ENCODE measurements around the gene HNRNPAB.
"Not testable (repeated sequence)": the region's sequence is repeated elsewhere in the genome, so short reads cannot be mapped to it uniquely, and the experiment has no call there.

The HNRNPAB gene

DNA sequence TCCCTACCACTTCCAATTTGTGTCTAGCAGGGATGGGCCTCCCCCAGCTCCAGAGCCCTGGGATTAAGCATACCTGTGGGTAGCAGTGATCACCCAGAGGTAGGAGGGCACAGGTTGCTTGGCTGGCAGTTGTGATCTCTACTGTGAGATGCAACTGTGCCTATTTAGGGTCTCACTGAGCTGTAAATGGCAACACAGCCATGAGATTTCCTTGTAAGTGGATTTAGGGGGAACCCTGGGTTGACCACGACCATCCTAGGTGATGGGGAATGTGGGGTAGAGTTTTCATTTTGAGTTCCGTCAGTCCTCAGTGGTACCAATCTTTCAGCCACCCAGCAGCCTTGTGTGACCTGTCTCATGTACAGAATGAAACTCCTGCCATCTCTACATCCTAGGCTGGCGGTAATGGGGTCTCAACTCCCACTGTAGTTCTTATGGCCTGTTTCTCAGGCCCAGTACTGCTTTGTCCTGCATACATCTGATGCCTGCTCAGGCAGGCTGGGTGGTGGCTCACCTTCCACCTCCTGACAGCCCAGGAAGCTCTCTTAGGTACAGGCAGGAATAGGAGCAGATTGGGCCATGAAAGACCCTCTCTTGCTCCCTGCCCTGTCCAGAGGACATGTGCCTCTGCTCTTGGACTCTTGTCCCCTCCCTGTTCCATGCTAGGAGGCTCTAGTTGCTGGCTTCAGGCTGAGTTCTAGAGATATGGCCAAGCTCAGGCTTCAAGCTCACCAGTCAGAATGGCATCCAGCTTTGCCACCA, 8.1 kb downstream of the HNRNPAB start:
- no peak for DNase-seq (ENCODE audit: low read depth)

DNA sequence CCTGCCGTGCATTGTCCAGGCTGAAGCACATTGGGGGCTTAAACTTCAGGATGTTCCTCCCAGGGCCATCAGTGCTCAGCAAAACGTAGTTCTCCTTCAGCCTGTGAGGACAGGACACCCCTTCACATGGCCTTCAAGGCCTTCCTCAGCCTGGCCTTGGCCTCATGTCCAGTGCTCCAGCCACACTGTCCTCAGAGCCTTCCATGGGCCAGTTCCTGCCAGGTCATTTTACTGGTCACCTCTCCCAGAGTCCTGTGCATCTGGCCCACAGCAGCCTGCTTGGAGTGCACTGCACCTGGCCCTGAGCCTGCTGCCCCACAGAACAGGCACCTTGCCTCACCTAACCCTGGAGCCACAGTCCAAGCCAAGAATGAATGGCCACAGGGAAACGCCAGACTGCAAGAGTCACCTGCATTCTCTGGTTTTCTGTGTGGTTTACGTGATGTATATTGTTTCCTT, 8.7 kb downstream of the HNRNPAB start:
- no peak for DNase-seq (ENCODE audit: low read depth)

DNA sequence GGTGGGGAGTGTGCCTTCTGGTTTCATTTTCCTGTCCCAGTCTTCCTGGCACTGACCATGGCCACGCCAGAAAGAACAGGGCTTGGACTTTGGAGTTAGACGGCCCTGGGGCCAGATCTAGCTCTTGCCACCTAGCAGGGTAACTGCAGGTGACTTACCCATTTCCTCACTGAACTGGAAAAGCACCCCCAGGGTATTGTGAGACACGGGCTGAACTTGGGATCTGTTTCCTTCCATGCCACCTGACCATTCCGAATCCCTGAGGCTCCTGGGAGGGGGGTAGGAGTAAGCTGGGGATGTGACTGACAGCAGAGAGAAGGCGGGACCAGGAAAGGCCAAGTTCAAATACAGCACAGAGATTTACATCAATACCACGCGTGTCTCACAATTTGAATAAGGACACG, 9.4 kb downstream of the HNRNPAB start:
- DNase-seq (ENCODE audit: low read depth): no peak

DNA sequence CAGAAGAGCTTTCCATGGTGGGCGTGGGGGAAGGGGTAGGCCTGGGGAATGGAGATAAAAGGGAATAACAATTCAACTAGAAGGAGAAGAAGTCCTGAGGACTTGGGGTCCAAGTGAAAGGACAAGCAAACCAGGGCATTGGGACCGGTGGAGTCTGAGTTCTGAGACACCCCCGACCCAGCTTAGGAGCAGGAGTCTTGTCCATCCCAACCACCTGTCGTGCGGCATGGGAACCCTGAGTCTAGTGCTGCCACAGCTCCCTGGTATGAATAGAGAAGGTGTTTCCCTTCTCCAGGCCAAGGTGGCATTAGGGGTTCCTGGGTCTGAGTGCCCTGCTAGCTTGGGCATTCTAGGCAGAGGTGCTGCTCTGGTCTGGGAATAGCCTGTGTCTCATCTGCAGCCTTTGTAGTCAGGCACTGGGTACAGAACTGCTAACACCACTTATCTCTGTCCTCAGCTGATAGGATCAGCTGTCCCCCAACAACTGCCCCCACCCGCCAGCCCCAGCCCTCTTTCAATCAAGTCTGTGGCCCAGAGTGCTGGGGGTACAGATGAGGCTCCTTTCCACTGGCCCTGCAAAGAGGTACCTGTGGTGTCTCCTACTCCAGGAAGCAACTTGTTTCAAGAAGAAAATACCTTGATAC, 9.9 kb downstream of the HNRNPAB start:
- DNase-seq (ENCODE audit: low read depth): no peak

DNA sequence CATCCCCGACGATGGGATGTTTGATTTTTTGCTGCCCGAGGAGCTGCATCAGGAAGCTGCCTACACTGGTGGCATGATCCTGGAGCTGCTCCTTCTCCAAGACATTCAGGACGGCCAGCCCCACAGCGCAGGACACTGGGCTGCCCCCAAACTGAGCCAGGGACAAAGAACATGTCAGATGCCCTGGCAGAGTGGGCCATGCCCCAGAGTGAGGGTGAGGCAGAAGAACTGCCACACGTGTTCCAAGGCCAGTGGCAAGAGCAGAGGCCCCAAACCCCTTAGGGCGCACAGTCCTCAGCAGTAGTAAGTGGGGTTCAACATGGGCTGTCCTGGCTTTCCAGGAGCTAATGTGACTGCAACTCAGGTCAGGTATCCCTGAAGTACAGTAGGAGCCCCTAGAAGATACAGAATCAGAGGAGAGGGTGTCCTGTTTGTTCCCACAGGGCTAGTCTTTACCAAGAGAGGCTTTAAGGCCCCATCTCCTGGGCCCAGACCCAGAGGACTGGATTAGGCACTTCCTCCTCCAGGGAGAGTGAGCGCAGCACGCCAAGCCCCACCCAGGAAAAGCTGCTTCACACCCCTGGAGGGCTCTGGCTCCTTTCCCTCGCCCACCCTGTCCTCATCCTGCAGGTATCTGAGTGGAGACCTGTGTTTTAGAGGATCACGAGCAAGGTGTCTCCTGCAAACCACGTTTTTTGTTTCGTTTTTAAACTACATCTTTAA, 11.1 kb downstream of the HNRNPAB start:
- DNase-seq (ENCODE audit: low read depth): no peak

DNA sequence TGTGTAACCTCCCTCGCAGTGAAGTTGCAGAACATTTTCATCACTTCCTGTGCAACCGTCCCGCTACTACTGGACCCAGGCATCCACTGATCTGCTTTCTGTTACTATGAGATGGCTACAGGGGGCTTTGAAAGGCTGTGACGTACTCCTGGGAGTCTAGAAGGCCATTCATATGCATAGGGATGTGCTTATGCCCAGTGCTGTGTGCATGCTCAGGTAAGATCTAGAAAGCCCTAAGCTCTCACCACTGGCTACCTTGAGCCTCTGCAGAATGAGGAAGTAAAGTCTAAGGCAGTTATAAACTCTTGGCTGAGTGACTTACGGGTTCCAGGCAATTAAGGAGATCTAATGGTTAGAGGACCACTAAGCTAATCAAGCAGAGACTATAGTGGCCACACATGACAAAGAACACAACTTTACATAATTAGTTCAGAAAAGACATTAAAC, 11.8 kb downstream of the HNRNPAB start:
- no peak for DNase-seq (ENCODE audit: low read depth)

DNA sequence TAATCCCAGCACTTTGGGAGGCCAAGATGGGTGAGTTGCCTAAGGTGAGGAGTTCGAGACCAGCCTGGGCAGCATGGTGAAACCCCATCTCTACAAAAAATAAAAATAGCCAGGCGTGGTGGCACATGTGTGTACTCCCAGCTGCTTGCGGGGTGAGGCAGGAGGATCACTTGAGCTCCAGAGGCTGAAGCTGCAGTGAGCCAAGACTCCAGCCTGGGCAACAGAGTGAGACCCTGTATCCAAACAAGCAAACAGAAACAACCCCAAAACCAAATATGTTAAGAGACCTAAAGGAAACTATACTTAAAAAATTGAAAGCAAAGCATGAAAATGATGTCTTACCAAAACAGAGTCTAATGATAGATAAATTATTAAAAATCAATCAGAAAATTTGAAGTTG, 12.4 kb downstream of the HNRNPAB start:
- no peak for DNase-seq (ENCODE audit: low read depth)

DNA sequence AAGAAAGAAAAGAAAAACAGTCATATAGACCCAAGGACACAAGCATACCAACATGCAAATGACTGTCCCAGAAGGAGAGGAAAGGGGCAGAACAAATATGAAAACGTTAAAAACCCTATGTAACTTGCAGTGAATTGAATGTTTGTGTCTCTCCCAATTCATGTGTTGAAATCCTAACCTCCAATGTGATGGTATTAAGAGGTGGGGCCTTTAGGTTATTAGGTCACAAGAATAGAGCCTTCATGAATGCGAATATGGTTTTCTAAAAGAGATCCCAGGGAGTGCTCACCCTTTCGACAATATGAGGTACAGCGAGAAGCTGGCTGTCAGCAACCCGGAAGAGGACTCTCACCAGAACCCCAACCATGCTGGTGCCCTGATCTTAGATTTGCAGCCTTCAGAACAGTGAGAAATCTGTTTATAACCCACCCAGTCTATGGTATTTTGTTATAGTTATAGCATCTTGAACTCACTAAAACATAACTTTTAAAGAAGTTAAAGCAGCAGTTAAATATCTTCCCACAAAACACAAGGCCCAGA, 14.0 kb downstream of the HNRNPAB start:
- no peak for DNase-seq (ENCODE audit: low read depth)

DNA sequence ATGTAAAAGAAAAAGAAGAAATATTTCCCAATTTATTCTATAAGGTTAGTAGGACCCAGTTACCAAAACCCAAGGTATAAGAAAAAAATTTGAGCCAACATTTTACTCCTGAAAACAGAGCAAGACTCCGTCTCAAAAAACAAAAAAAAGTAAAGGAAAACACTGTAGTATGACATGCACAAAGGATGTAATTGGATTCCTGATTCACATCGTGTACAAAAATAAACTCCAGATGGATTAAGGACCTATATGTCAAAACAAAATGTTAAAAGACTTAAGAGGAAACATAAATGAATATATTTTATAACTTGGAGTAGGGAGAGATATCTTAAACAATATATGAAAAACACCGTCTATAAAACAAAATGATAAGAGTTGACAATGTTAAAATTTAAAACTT, 14.5 kb downstream of the HNRNPAB start:
- no peak for DNase-seq (ENCODE audit: low read depth)

DNA sequence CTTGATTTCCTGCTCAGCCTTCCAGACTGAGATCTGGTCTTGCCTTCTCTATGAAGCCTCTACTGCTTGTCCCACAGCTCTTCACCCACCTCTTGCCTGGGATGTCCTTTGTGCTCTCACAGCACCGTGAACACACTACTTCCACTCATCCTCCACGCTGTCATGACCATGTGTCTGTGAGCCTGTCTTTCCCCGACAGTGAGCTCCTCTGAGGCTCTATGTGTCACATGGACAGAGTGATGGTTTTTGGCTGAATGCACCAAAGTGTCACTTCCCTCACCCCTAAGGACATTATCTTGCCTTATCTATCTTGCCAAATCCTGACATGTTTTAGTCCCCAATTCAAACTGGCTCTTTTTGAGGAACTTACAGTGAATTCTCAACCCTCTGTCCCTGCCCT, 16.9 kb downstream of the HNRNPAB start:
- DNase-seq (ENCODE audit: low read depth): no peak

DNA sequence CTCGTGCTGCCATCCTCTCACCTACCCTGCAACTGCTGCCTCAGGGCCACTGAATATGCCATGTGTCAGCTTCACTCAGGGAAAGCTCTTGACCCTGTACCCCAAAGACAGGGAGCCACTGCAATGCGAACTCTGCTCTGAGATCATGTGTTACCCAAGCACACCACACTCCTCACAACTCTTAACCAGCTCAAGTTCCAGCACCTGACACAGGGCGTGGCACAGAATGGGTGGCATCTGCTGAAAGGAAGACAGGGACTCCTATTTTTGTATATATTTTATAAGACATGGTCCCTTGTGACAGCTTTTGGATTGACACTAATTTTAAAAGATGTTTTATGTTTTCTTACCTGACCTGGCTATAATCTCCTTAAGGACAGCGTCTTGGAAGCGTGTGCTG, 17.5 kb downstream of the HNRNPAB start:
- no peak for DNase-seq (ENCODE audit: low read depth)

DNA sequence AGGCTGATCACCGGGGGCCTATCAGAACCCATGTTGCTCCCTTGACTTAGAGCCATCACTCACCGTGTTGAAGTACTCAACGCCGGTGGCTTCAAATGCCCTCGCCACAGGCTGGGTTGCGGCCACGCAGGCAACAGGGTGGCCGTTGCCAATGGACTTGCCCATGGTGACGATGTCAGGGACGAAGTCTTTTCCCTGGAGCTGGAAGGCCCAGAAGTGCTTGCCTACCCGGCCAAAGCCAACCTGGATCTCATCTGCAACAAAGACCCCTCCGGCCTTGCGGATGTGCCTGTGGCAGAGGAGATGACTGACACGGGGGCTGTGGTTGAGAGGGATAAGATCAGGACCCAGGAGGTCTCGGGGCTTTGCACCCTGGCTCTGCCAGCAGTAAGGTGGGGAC, 18.0 kb downstream of the HNRNPAB start:
- no peak for DNase-seq (ENCODE audit: low read depth)

DNA sequence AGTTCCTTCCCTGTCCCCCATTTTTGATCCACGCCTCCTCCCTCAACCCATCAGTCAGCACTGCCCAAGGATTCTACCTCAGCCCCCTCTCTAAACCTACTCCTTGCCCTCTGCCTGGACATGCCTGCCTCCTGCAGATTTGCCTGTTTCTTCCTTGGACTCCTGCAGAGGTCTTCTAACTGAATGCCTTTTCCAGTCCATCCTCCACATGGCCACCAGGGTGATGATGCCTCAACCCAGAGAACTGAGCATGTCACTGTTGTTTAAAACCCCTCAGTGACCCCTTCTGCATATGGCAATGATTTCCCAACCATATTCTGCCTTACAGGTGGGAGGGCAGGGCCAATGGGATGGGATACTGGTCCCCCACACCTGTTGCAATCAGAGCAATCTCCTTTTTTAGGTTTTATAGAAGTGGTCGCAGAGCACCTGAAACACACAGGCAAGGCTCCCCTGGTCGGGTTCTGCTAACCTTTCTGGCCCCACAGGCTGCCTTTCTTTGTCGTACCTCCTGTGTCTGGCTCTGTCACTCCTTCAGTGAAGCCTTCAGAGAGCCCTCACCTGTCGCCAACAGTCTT, 19.0 kb downstream of the HNRNPAB start:
- no peak for DNase-seq (ENCODE audit: low read depth)

DNA sequence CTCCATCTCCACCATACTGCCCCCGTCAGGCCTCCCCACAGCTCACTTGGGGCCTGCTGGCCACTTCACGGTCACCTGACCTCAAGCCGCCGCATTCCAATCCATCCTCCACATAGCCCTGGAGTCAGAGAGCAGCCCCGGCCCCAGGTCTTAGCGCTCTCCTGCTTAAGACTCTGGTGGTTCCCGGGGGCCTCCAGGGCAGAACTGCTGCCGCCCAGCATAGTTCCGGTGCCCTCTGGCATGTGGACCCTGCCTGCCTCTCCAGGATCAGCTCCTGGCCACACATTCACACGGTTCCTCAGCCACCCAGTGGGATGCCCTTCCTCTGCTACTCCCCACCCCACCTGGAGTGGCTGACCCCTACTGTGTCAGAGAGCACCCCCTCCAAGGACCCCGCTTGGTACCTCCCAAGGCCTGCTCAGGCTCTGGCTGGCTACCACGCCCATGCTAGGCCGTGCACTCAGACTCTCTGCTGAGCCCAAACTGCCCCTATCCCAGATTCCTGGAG, 19.5 kb downstream of the HNRNPAB start:
- no peak for DNase-seq (ENCODE audit: low read depth)

DNA sequence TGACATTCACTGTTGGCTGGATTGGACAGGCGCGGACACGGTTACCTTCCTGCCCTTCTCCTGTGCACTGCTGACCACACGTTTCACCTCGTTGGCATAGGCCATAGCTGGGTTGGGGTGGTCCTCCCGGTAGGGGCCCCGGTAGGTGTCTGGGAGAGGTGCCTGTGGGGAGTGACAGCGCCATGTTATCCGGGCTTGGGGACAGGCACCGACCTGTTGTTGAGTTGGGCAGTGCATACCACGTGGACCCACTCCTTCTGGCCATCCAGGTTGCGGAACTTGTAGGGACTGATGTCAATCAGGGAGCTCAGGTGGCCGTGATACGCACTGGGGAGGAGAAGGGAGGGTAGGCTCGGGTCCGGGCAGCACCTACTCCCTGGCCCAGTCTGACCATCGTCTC, 20.1 kb downstream of the HNRNPAB start:
- no peak for DNase-seq (ENCODE audit: low read depth)

DNA sequence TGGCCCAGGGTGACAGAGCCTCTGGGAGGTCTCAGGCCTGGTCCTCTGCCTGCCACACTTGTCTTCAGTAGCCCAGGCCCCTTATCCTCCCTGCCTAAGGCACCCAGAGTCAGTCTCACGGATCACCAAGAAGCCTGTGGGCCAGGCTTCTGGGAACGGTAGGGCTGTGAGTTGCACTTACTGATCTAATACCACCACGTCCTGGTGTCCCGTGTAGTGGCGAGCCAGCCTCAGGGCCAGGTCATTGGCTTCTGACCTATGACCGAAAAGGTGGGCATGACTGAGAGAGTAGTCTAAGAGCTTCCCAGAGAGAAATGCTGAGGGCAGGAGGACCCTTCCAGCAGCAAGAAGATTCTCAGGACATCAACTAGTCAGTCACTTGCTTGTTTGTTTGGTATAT, 20.8 kb downstream of the HNRNPAB start:
- no peak for DNase-seq (ENCODE audit: low read depth)

DNA sequence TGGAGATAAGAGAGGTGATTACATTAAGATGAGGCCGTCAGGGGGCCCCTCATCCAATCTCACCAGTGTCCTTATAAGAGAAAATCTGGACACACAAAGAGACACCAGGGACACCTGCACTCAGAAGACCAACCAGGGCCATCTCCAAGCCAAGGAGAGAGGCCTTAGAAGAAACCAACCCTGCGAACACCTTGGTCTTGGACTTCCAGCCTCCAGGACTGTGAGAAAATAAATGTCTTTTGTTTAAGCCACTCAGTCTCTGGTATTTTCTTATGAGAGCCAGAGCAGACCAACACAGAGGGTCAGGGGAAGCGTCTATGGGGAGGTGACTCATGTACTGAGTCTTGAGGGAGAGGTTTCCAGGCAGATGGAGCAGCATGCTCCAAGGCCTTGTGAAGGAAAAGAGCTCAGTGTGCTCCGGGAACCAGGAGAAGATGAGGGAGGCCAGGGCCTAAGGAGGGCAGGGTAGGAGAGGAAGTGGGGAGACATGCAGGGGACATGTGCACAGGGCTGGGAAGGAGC, 22.9 kb downstream of the HNRNPAB start:
- DNase-seq (ENCODE audit: low read depth): peak; percentile 57

DNA sequence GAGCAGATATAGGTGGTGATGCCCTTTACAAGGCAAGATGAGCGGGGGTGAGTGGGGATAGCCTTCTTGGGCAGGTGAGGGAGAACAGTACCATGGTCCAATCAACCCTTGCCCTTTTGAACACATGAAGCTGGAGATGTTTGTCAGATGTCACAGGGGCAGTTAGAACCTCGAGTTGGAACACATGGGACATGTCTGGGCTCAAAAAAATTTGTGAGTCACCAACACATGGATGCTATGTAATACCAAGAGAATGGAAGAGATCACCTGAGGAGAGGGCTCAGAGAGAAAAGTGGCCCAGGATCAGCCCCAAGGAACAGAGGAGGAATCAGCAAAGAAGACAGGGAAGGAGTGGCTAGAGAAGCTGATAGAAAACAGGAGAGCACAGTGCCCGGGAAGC, 23.6 kb downstream of the HNRNPAB start:
- DNase-seq (ENCODE audit: low read depth): no peak

DNA sequence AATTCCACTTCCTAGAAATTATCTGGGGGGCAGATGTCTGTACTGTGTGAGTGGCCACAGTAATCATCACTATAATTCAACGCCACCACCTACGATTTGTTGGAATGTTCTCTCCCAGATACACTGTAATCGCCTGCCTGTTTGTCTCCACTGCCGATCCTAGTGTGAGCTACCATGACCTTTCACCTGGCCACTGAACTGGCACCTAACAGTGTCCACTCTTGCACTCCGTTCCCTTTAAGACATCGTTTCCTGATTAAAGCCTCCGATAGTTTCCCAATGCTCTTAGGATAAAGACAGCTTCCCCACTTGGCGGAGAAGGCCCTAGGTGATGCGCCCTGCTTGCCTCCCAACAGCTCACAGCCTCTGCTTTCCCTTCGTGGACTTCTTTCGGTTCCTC, 24.3 kb downstream of the HNRNPAB start:
- no peak for DNase-seq (ENCODE audit: low read depth)

DNA sequence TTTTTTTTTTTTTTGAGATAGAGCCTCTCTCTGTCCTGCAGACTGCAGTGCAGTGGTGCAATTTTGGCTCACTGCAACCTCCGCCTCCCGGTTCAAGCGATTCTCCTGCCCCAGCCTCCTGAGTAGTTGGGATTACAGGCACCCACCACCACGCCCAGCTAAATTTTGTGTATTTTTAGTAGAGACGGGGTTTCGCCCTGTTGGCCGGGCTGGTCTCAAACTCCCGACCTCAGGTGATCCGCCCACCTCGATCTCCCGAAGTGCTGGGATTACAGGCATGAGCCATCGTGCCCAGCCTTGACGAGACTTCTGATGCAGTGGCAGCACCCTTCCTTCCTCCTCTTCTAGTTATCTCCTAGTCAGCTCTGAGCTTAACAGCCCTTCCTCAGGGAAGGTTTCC, 24.8 kb downstream of the HNRNPAB start:
- not testable (repeated sequence) for DNase-seq (ENCODE audit: low read depth)

DNA sequence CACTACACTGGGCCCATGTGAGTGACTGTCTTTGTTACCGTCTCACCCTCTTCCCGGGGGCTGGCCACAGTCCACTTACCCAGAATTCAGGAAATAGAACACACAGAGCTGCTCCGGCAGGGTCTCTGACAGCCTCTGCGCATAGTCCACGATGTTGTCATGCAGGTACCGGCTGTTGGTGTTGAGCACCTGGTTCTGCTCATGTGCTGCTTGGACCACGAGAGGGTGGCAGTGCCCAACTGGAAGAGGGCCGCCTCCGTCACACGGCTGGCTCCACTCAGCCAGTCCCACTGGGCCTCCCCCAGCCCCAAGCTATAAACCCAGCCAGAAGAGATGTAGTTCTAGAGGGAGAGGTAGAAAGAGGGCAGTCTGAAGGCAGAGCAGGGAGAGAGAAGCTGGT, 25.5 kb downstream of the HNRNPAB start:
- DNase-seq (ENCODE audit: low read depth): no peak
